ENCODE results near the gene FTO. TPM values are rescaled to one million over a fixed set of nuclear protein-coding genes. Genes with fewer than 3 reads are reported as not detected.

The FTO gene
- total and polyA plus RNA-seq, 4 donors: 12.2 to 145 (median 57.7) TPM

GRCh38 chr16:53925107-53925410, 221.1 kb downstream of the FTO start:
- Histone ChIP-seq H3K4me3 (no peak overlapping the region), H3K9me3 (ENCODE audit: control insufficient read depth in 4 of 4, insufficient read depth in 3 of 4, low read length in 3 of 4) (no peaks in the 10 kb centered on the region), H3K9ac (ENCODE audit: insufficient read depth in 1 of 2, low read length in 2 of 2) (no peak overlapping the region), H3K27me3 (ENCODE audit: control insufficient read depth in 3 of 3, insufficient read depth in 3 of 3, low read length in 2 of 3) (peaks cover 0 to 13% (median 7%) of the 10 kb centered on the region in 3 donors), H3K27ac (ENCODE audit: low read depth in 1 of 2, low read length in 1 of 2) (no peak overlapping the region), H3K4me1 (ENCODE audit: control insufficient read depth in 5 of 5, insufficient read depth in 5 of 5, low read length in 5 of 5) (peaks cover 4 to 41% (median 12%) of the 10 kb centered on the region in 5 donors), H3K36me3 (ENCODE audit: control insufficient read depth in 4 of 4, insufficient read depth in 4 of 4, low read length in 4 of 4) (no peaks in the 10 kb centered on the region)
- ATAC-seq (ENCODE audit: insufficient read depth, low FRiP score) (no peak), DNase-seq (no peak)
- TF ChIP-seq, protein P1, sequence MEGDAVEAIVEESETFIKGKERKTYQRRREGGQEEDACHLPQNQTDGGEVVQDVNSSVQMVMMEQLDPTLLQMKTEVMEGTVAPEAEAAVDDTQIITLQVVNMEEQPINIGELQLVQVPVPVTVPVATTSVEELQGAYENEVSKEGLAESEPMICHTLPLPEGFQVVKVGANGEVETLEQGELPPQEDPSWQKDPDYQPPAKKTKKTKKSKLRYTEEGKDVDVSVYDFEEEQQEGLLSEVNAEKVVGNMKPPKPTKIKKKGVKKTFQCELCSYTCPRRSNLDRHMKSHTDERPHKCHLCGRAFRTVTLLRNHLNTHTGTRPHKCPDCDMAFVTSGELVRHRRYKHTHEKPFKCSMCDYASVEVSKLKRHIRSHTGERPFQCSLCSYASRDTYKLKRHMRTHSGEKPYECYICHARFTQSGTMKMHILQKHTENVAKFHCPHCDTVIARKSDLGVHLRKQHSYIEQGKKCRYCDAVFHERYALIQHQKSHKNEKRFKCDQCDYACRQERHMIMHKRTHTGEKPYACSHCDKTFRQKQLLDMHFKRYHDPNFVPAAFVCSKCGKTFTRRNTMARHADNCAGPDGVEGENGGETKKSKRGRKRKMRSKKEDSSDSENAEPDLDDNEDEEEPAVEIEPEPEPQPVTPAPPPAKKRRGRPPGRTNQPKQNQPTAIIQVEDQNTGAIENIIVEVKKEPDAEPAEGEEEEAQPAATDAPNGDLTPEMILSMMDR (IDR thresholded peaks at IDR 0.05; ENCODE audit: control extremely low read depth, extremely low read depth): no peak
- WGBS, 2 donors: 30 to 67% methylated on average over 1 of the region's 1 CpG

DNA sequence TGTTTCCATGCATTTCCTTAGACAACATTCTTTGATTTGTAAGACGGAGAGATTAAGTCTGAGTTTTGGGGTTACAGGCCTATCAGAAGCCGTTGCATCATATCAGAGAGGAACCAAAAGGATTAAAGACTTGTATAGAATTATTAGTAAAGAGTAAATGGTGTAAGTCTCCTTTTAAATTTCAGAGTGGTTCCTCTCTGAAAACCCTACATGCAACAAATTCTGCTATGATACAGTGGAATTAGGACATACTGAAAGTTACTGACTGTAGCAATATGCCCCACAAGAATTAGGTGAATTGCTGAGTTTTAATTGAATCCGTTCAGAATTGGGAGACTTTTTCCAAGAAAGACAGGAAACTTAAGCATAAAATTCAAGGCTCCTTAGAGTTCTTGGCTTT, 221.6 kb downstream of the FTO start:
- Histone ChIP-seq H3K9me3 (ENCODE audit: control insufficient read depth in 4 of 4, insufficient read depth in 3 of 4, low read length in 3 of 4) (no peaks in the 10 kb centered on the region), H3K4me1 (ENCODE audit: control insufficient read depth in 5 of 5, insufficient read depth in 5 of 5, low read length in 5 of 5) (peaks cover 4 to 41% (median 12%) of the 10 kb centered on the region in 5 donors), H3K9ac (ENCODE audit: insufficient read depth in 1 of 2, low read length in 2 of 2) (no peak overlapping the region), H3K4me3 (no peak overlapping the region), H3K27ac (ENCODE audit: low read depth in 1 of 2, low read length in 1 of 2) (no peak overlapping the region), H3K36me3 (ENCODE audit: control insufficient read depth in 4 of 4, insufficient read depth in 4 of 4, low read length in 4 of 4) (no peaks in the 10 kb centered on the region), H3K27me3 (ENCODE audit: control insufficient read depth in 3 of 3, insufficient read depth in 3 of 3, low read length in 2 of 3) (peaks cover 0 to 9% (median 7%) of the 10 kb centered on the region in 3 donors)
- WGBS, 2 donors: 50 to 81% methylated on average over 3 of the region's 3 CpGs
- TF ChIP-seq, protein P1 (IDR thresholded peaks at IDR 0.05; ENCODE audit: control extremely low read depth, extremely low read depth): no peak
- DNase-seq: no peak
- ATAC-seq (ENCODE audit: insufficient read depth, low FRiP score): no peak

DNA sequence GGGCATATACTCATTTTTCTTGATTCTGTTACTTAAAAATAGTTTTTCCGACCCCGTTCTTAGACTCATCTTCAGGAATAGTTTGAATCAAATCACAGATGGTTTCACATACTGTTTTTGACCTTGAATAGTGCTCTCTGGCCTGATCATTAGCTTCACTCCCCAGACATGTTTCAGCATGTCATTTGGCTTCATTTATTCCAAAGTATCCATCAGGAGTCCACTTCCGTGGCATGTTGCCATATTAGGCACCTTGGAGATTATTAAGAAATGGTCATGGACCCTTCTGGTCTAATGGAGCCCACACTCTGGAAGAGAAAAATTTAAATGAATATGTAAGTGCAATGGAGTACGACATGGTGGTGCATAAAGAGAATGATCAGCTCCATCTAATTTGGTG, 222.3 kb downstream of the FTO start:
- ATAC-seq (ENCODE audit: insufficient read depth, low FRiP score): no peak
- no peaks in the 10 kb centered on the region for H3K9me3 ChIP-seq (ENCODE audit: control insufficient read depth in 4 of 4, insufficient read depth in 3 of 4, low read length in 3 of 4)
- H3K27me3 ChIP-seq (ENCODE audit: control insufficient read depth in 3 of 3, insufficient read depth in 3 of 3, low read length in 2 of 3): peaks cover 0 to 7% (median 5%) of the 10 kb centered on the region in 3 donors
- H3K36me3 ChIP-seq (ENCODE audit: control insufficient read depth in 4 of 4, insufficient read depth in 4 of 4, low read length in 4 of 4): no peaks in the 10 kb centered on the region
- DNase-seq: no peak
- TF ChIP-seq, protein P1 (IDR thresholded peaks at IDR 0.05; ENCODE audit: control extremely low read depth, extremely low read depth): no peak
- H3K4me3 ChIP-seq: no peak overlapping the region
- peaks cover 4 to 41% (median 12%) of the 10 kb centered on the region in 5 donors for H3K4me1 ChIP-seq (ENCODE audit: control insufficient read depth in 5 of 5, insufficient read depth in 5 of 5, low read length in 5 of 5)
- no peak overlapping the region for H3K9ac ChIP-seq (ENCODE audit: insufficient read depth in 1 of 2, low read length in 2 of 2)
- no peak overlapping the region for H3K27ac ChIP-seq (ENCODE audit: low read depth in 1 of 2, low read length in 1 of 2)
- 98% methylated on average over 4 of the region's 4 CpGs for WGBS, 2 donors

DNA sequence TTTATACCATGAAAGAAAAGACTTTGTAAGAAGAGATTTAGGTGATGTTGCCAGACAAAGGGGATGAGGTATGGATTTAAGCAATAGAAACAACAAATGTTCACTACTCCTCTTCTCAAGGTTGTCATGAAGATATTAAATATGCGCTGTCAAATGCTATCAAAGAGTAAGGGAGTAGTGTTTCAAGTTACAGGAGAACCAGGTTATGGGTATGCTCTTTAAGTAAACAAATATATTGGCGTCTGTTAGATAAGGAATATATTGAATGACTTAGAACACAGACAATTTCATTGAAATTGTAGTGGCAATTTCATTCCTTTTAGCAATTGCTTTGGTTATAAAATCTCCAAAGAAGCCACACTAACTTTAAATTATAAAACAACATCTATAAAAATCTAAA, 229.0 kb downstream of the FTO start:
- WGBS, 2 donors: 80 to 92% methylated on average over 2 of the region's 2 CpGs
- Histone ChIP-seq H3K27me3 (ENCODE audit: control insufficient read depth in 3 of 3, insufficient read depth in 3 of 3, low read length in 2 of 3) (no peaks in the 10 kb centered on the region), H3K9me3 (ENCODE audit: control insufficient read depth in 4 of 4, insufficient read depth in 3 of 4, low read length in 3 of 4) (no peaks in the 10 kb centered on the region), H3K4me1 (ENCODE audit: control insufficient read depth in 5 of 5, insufficient read depth in 5 of 5, low read length in 5 of 5) (peaks cover 0 to 9% (median 4%) of the 10 kb centered on the region in 5 donors), H3K4me3 (no peak overlapping the region), H3K36me3 (ENCODE audit: control insufficient read depth in 4 of 4, insufficient read depth in 4 of 4, low read length in 4 of 4) (peaks cover 0 to 8% (median 0%) of the 10 kb centered on the region in 4 donors), H3K27ac (ENCODE audit: low read depth in 1 of 2, low read length in 1 of 2) (no peak overlapping the region), H3K9ac (ENCODE audit: insufficient read depth in 1 of 2, low read length in 2 of 2) (no peak overlapping the region)
- no peak for ATAC-seq (ENCODE audit: insufficient read depth, low FRiP score)
- no peak for DNase-seq
- TF ChIP-seq, protein P1 (IDR thresholded peaks at IDR 0.05; ENCODE audit: control extremely low read depth, extremely low read depth): no peak
